ENCODE measurements around the gene CAPZB.

The CAPZB gene

DNA sequence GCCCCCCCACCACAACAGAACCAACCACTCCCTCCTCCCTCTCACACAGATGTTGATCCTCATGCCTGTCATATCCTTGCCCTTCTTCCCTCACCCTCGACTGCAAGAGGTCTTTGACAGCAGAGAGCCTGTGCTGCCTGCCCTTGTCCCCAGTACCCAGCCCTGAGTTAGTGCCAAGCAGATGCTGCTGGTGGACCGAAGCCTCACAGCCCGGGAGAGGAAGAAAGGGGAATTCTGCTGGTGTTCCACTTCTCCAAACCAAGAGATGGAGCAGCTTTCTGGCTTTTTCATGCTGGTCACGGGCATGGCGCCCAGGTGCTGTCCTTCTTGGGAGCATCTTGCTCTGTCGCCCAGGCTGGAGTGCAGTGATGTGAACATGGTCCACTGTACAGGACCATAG is 104.1 kb downstream of the CAPZB start:
- no peak for DNase-seq

DNA sequence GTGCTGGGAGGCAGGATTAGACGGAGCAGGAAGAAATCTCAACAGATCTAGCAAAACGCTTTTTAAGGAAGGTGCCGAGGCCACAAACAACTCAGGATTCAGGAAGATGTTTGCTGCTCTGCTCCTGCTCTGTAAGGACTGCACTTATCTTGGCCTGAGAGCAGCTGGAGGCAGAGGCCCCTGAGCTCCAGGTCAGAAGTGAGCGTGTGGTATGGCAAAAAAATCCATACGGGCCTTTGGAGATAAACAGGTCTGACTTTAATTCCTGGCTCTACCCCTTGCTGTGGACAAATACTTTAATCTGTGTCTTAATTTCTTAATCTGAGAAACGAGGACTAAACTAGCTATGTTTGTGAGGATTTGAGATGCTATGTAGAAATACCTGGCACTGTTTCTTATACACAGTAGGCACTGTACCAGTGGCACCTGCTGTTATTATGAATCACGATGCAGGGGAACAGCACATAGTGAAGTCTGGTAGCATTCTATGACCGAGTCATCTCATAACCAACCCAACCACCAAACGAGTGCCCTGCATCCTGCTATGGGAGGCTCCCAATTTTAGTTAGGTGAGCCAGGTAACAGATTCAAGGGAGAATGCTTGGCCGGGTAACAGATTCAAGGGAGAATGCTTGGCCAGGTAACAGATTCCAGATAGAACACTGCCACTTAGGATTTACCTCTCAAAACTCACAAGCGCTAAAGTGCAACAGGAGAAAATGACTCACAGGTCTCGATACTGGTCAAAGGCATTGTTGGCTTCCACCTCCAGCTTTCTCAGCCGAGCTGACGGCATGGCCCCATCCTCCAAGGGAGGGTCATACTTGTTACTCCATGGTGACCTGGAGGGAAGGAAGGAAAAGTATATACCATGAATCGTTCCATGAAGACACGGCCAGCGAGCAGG is 107.3 kb downstream of the CAPZB start:
- no peak for DNase-seq

- no peak for DNase-seq
Observed at GRCh38 chr1:19376428-19377372, 108.6 kb downstream of the CAPZB start.

GRCh38 chr1:19375631-19376400 is 109.5 kb downstream of the CAPZB start:
- no peak for DNase-seq

- DNase-seq, result no peak
Observed at GRCh38 chr1:19374926-19375325, 110.4 kb downstream of the CAPZB start.

DNA sequence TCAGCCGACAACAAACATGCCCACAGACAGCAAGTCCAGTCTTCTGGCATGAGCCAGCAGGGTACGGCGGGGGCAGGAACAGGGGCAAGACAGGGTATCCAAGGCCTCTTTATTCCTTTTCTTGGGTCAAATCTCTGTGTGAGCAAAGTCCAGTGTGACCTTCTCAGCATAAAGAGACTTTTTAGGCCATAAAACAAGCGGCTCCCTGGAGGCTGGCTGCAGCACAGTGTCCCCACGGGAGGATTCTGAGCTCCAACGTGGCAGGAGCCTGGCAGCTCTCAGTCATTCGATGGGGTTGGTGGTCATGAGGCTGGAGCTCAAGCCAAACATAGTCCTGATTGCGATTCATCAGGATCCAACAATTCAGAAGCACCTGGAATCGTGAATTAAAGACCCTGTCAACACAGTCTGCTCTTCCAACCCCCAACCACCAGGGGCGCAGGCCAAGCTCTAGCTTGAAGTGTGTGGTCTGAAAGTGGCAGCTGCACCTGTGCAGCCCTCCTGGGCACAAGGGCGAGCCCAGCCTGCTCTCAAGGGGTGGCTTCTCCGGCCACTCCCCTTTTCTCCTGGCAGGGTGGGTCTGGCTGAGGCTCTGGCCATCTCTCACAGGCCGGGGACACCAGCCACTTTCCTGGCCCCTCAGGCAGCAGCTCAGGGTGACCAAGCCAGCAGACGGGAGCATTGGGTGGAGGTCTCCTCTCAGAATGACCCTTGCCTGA is 111.1 kb downstream of the CAPZB start:
- DNase-seq, result no peak

- DNase-seq, result no peak
Observed at GRCh38 chr1:19373211-19374082, 111.9 kb downstream of the CAPZB start.

- DNase-seq, result no peak
Observed at GRCh38 chr1:19372602-19373001, 112.7 kb downstream of the CAPZB start.

DNA sequence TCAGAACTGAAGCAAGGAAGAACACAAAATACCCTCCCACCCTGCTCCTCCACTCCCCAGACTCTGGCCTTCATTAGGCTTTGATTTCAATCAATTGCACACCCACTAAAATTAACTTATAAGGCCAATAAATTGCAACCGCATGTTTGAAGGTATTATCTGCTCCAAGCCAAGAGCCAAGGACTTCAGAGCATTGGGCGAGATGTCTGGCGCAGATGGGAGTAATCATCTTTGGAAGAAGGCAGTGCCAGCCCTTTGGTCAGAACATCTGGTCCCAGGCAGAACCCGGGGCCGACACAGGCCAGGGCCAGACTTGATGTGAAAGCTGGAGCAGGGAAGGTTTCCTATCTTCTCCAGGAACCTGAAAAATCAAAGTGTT is 113.2 kb downstream of the CAPZB start:
- no peak for DNase-seq

DNA sequence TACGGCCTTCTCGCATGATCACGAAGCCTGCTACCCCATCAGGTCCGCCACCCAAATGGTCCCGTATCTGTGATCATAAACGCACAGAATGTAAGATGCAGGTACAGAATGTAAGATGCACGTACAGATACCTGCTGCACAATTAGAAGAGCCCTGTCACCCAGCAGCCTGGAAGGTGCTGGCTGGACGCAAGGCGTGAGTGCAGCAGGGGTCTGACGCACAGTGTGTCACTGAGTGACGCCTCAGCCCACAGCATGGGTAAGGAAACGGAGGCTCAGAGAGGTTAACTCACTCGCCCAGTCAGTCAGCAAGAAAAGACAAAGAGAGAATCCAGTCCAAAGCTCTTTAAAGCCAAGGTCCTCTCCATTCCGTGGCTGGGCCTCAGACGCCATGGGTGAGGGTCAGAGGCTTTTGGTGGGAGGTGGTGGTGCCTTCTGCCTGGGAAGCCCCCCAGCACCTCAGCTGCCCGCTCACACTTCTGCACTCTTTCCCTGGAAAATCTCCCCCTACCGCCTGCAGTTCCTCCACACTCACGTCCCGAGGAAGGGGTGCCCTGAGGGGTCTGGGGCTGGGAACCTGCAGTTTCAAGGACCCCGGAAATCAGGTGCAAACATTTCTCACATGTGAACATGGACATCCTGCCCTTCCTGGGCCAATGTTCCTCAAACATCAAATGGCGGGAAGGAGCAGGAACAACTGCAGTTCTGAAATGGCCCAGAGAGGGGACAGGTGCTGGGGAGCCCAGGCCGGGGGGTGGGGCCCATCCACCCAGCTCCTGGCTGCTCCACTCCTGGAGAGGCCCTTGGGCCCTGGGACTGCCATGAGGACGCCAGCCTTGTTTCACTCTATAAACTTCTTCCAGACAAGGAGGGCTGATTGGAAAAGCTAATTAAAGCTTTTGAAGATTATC is 113.9 kb downstream of the CAPZB start:
- no peak for DNase-seq

DNA sequence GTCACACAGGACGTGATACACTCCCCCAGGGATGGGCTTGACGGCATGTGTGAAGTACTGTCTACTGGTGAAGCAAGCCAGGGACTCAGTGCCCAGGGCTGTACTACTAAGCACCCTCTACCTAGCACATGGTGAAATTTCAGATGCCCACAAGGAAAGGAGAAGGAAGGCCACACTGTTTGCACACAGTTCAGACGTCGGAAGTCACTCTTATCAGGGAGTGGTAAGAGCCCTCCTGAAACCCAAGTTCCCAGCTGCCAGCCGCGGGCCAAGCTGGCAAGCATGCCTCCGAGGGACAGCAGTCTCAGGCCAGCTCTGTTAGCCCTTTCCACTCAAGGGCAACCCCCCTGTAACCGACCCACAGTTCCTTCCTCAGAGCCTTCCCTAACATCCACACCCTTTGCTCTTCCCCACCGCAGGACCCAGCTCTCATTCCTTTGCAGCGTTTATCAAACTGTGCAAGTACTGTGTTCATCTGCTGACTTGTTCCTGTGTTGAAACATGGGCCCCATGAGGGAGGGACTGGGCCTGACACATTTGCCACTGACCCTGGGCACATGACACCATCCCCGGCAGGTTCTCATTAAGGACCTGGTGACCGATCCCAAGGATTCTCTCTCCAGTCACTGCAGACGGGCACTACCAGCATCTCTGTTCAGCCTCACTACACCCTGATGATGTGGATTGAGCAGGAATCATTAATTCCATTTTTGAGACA is 114.7 kb downstream of the CAPZB start:
- no peak for DNase-seq

GRCh38 chr1:19369396-19370090 is 115.8 kb downstream of the CAPZB start:
- DNase-seq, result no peak

GRCh38 chr1:19368964-19369363 is 116.4 kb downstream of the CAPZB start:
- DNase-seq, result no peak

- DNase-seq, result no peak
Observed at GRCh38 chr1:19368050-19368449, 117.3 kb downstream of the CAPZB start.

DNA sequence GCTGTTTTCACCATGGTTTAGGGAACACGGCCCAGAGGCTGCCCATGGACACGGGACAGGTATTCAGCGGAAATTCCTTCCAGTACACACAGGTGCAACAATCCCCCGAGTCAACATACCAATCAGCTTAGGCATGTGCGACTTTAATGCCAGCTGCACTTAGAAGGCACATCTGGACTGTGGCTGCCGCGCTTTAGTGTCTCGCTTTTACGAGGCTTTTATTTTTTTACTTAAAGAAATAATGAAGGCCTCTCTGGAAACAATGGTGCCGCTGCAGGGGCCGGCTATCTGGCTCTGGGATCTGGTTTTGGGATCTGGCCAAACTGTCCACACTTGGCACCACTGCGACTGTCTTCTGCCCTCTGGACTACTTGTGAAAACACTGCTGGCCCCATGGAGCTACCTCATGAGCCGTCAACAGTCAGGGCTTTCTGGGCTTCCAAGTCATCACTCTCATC is 117.7 kb downstream of the CAPZB start:
- DNase-seq, result no peak

DNA sequence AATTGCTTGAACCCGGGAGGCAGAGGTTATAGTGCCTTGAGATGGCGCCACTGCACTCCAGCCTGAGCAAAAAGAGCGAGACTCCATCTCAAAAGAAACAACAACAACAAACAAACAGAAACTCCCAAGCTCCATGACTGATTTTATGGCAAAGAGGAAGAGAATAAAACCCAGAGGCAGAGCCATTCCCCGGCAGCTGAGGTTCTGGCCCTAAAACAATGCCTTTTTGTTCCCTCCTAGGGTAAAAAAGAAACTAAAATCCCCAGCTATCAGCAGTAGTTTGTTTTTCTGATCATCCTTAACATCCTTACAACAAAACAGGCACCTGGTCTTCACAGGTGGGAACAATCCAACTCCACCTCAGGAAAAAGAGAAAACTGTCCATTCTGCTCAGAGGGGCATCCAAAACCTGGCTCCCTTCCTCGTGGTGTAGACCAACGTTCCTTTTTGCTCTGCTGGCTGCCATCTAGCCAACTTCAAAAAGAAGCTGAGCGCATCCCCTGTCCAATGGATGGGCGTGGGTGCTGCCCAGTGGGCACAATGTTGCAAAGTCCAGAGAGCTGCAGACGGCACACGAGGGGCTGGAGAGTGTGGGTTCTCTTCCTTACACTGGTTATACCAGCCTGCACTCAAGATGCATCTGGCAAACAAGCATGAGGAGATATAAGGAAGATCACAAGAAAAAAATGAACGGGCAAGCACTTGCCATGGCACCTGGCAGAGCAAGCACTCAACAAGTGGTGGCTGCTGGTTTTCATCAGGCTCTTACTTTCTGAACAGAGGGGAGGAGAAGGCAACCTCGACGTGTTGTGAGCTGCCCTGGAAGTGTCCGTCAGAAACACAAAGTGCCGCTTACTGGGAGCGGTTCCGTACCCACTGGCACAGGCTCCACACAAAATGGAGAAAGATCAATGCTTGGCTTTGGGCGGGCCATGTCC is 118.5 kb downstream of the CAPZB start:
- no peak for DNase-seq

- no peak for DNase-seq
Observed at GRCh38 chr1:19365721-19366120, 119.6 kb downstream of the CAPZB start.

Data from activated CD4-positive, alpha-beta T cell treated with anti-CD3 and anti-CD28 coated beads, Interleukin-2, amount 50 U/mL, for 1 hour (primary cell).